ENCODE measurements around the gene SCFD2.

DNA sequence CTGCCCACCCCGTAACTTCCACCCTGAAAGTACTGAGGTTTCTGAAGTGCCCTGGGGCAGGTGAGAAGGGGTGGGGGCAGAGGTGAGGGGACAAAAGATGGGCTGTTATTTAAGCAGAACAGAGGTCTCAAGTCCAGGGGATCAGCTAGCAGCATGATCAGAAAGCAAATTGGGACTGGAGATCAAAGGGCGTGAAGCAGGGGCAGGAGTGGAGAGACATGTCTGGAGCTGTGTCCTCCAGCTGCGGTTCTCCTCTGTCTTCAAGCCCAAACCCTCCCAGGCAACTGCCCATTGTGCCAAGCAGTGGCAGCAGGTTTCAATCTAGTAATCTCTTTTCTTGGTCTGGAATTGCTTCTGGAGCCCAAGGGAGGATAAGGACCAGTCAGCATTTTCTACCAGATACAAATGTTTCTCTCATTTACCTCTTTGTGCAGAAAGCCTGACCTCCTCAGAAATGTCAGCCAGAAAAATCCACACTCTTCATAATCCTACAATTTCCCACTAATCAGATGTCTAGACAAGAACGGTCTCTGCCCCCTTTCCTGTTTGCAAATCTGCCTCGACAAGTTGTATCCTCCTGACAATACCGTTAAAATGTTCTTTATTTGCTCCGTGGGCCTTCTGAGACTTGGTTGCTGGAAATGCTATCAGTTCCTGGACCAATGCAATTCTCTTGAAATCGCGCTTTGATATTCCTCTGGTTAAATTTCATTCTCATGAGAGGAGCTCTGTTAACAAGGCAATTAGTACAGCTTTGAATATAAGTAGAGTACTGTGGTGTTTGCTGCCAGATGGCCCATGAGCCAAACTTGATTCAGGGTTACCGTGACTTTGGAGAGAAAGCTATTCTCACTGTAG is 526.9 kb downstream of the SCFD2 start:
- TF ChIP-seq CTCF (IDR thresholded peaks at IDR 0.05), result no peak
- TF ChIP-seq POLR2AphosphoS5 (IDR thresholded peaks at IDR 0.05; ENCODE audit: low read depth, low read length), result no peak
